Measurements from ENCODE around the gene FAM222A.

DNA sequence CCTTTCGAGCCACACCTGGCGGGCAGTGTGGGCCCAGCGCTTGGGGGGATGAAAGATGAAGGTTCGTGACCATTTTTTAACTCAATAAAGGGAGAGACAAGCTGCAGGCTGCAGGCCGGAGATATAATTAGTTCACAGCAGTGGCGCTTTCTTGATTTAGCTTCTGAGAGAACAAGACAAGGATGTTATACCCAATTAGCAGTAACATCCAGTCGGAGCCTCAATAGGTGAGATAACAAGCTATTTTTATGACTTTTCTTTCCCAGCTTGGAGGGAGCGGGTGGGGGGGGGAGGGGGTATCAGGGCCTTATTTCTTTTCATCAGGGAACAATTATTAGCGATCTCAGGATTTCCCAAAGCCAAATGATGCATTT, 9.1 kb downstream of the FAM222A start:
- TF ChIP-seq POLR2A (IDR thresholded peaks at IDR 0.05), result no peak
- TF ChIP-seq, protein P1, sequence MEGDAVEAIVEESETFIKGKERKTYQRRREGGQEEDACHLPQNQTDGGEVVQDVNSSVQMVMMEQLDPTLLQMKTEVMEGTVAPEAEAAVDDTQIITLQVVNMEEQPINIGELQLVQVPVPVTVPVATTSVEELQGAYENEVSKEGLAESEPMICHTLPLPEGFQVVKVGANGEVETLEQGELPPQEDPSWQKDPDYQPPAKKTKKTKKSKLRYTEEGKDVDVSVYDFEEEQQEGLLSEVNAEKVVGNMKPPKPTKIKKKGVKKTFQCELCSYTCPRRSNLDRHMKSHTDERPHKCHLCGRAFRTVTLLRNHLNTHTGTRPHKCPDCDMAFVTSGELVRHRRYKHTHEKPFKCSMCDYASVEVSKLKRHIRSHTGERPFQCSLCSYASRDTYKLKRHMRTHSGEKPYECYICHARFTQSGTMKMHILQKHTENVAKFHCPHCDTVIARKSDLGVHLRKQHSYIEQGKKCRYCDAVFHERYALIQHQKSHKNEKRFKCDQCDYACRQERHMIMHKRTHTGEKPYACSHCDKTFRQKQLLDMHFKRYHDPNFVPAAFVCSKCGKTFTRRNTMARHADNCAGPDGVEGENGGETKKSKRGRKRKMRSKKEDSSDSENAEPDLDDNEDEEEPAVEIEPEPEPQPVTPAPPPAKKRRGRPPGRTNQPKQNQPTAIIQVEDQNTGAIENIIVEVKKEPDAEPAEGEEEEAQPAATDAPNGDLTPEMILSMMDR (IDR thresholded peaks at IDR 0.05), result no peak

Measured in lower leg skin (tissue), 3 donors.